NCI-H2029 treated with DMSO at 0.1 percent for 48 hours (cell line): ENCODE data around the gene SRSF6.
"Not testable (repeated sequence)": the region's sequence is repeated elsewhere in the genome, so short reads cannot be mapped to it uniquely, and the experiment has no call there.

Experiments used
- DNase-seq: peaks from one replicate; lab custom pipeline; 2025; lab: John Stamatoyannopoulos, UW

Gene SRSF6

GRCh38 chr20:43448748-43449535 is 8.8 kb upstream of the SRSF6 start:
- no peak for DNase-seq

- DNase-seq = no peak
These were observed 6.6 kb upstream of the SRSF6 start for GRCh38 chr20:43450841-43451799.

GRCh38 chr20:43452404-43453126 is 5.1 kb upstream of the SRSF6 start:
- DNase-seq = no peak

- DNase-seq = not testable (repeated sequence)
These were observed 1.4 kb upstream of the SRSF6 start for GRCh38 chr20:43456252-43456651.

- DNase-seq = peak; percentile 93
These were observed 672 bp upstream of the SRSF6 start for GRCh38 chr20:43456809-43457639.

GRCh38 chr20:43458422-43458924 is 777 bp downstream of the SRSF6 start:
- no peak for DNase-seq

- no peak for DNase-seq
These were observed 1.6 kb downstream of the SRSF6 start for GRCh38 chr20:43459022-43459942.

- no peak for DNase-seq
These were observed 2.6 kb downstream of the SRSF6 start for GRCh38 chr20:43460172-43460829.

GRCh38 chr20:43460830-43461200 is 3.1 kb downstream of the SRSF6 start:
- no peak for DNase-seq

GRCh38 chr20:43461894-43462659 is 4.4 kb downstream of the SRSF6 start:
- no peak for DNase-seq

- no peak for DNase-seq
These were observed 5.2 kb downstream of the SRSF6 start for GRCh38 chr20:43462660-43463526.

- DNase-seq = no peak
These were observed 6.0 kb downstream of the SRSF6 start for GRCh38 chr20:43463527-43464218.

- DNase-seq = no peak
These were observed 6.6 kb downstream of the SRSF6 start for GRCh38 chr20:43464219-43464790.

GRCh38 chr20:43465625-43465943 is 7.9 kb downstream of the SRSF6 start:
- DNase-seq = no peak

- DNase-seq = no peak
These were observed 9.9 kb downstream of the SRSF6 start for GRCh38 chr20:43467589-43467988.

- DNase-seq = no peak
These were observed 15.1 kb downstream of the SRSF6 start for GRCh38 chr20:43472671-43473380.

- DNase-seq = no peak
These were observed 15.6 kb downstream of the SRSF6 start for GRCh38 chr20:43473381-43473704.
